ENCODE results near the gene ADAMTSL2.

Gene ADAMTSL2

DNA sequence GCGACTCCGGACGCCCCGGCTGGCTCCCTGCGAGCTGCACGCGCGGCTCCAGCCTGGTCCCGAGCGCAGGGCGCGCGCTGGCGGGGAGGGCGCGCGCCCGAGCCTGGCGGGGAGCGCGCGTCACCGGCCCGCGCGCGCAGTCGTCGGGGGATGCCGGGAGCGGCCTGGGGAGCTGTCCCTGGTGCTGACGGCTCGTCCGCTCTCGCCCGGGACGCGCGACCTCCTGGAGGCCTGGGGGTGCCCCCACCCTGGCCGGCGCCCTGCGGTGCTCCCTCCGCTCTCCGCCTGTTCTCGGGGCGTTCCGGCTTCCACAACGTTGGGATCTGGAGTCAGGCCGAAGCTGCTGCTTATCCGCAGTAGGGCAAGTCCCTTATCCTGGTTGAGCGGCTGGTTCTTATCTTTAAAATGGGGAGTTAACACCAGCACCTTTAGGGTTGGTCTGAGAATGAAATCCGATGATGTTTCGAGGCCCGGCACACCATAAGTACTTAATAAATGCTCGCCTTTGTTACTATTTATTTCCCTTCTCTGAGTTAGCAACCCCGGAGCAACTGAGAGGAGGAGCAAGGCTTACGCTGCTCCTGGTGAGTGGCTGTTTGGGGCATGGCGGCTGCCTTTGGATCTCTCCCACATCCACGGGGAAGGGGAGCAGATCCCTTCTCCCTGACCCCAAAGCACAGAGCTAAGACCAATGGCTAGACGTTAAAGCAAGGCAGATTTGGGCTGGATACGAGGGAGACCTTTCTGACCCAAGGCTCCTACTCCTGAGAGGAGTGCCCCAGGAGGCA, 75.0 kb downstream of the ADAMTSL2 start, which contains the start of gene FAM163B:
TSS of gene FAM163B (minus strand) at position 79 of the 788 bp plus-strand sequence. CDS start 29,166 bp downstream, outside the sequence.
- DNase-seq: no peak

DNA sequence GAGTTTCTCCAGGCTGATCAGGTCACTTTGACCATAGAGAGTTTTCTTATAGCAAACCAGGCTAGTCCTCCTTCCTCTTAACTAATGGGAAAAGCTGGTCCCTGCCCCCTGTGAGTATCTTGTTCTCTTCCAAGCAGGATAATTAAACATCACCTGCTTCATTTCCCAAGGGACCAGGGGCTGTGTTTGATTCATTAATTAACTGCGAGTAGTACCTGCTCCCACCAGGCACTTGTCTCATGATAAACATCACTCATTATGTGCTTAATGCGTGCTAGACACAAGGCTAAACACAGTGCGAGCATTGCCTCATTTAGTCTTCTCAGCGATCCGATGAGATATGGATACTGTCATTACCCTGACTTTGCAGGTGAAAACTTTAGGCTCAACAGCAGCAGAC, 76.3 kb downstream of the ADAMTSL2 start:
- DNase-seq: no peak

DNA sequence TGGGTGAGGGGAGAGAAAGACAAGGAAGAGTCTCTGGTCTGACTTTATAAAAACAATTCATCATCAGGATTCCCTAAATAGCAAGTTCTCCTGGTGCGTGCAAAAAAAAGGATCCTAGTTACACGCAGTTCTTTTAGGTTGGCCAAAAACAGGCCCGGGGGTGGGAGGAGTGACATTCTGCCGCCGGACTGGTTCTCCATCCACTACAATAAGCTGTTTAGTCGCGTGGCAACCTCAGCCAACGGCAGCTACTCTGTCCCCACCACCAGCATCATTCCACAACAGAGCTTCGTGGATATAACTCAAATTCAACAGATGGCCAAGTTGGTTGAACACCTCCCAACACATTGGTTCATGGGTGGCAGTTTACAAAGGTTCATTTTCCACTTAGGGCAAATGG, 77.5 kb downstream of the ADAMTSL2 start:
- DNase-seq: no peak

DNA sequence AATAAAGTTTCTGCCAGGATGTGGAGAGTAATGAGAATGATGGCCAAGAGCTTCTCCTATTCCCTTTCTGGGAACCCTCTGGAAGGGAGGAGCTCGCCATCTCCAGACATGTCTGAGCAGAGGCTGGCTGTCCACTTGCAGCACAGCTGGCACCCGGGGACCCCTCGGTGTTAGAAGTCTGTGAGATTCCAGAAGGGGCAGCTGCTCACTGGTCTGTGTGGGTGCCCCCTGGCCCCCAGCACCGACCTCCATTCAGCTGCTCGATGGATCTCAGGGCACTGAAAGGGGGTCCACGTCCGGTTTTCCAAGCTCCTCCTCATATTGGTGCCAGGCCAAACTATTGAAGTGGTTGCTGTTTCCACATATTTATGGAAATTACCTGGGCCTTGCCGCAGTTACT, 78.3 kb downstream of the ADAMTSL2 start:
- DNase-seq: no peak

DNA sequence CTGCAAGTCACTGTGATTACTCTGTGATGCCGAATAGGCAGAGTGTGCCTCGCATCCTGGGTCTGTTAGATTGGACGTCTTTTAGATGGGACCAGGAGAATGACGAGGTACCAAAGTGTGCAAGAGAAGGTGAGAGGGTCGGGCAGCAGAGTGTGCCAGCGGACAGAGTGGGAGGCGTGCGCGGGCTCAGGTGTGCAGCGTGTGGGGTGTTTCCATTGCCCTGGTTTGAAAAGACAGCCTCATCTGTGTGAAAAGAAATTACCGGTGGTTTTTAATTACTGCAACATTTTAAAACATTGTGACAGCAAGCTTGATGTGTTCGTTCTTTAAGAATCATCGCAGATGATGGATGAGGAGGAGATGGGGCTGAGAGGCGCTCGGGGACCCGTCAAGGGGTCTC, 78.9 kb downstream of the ADAMTSL2 start:
- no peak for DNase-seq

DNA sequence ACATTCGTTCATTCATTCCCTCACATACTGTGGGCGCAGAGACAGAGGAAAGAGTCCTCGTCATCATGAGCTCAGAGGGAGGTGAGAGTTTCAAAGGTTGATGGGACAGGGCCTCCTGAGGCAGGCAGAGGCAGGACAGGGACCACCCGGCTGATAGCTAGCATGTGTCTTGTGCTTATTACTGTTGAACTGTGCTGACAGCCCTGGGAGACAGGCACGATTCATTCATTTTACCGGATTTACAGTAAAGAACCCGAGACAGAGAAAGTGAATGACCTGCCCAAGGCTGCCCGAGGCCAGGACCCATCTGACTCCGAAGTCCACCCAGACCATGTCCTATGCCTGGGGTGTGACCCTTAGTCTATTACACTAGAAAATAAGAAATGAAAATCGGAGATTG, 79.6 kb downstream of the ADAMTSL2 start:
- DNase-seq: no peak

DNA sequence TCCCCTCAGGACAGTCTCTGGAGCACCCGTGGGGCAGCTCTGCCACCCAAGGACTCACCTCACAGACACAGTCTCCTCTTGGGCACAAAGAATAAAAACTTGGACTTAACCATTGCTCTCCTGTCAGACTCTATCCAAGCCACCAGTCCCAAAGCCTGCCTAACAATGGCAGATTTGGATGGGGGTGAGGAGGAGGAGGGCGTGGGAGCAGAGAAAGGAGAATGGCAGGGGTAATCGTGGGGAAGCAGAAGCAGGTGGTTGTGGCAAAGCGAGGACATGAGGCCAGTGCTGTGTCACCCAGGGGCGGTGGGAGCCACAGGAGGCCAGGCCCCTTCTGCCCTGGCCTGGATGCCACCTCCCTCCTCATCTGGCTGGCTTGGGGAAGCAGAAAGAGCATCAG, 80.2 kb downstream of the ADAMTSL2 start:
- no peak for DNase-seq

DNA sequence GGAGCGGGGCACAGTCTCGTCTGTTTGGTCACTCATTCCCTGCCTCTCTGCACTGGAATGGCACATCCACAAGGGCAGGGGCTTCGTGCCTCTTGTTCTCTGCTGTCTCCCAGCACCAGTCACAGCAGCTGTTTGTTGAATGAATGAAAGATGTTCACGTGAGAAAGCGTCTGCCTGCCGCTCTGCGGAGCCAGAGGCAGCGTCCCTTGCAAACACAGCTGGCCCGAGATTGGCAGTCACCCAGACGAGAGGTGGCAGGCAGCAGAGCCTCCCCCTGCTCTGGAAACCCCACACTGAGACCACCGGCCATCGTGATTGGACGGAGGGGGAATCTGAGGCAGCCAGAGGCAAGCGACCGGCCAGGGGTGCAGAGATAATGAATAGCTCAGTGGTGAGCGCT, 80.7 kb downstream of the ADAMTSL2 start:
- DNase-seq: no peak

DNA sequence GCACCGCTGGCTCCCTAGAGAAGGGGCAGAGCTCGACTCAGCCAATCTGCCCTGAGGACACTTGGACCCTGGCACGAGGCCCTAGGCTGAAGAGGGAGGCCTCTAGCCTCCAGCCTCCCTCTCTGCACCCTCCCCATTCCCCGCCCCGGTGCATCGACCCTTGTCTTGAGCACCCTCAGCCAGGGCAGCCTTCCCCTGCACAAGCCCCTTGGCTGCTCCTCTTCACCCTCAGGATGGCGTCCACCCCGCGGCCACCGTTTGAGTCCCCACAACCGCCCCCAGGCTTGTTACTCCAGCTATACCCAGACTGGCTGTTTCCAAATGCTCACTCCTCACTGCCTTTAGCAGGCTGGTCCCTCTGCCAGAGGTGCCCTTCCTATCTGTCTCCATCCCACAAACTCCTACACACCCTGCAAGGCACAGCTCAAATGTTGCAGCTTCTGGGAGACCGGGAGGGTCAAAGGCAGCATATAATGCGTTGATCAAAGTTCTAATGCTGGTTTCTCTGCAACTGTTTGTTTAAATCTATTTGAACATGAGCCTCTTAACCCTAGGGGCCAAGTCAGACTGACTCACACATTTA, 81.2 kb downstream of the ADAMTSL2 start:
- no peak for DNase-seq

DNA sequence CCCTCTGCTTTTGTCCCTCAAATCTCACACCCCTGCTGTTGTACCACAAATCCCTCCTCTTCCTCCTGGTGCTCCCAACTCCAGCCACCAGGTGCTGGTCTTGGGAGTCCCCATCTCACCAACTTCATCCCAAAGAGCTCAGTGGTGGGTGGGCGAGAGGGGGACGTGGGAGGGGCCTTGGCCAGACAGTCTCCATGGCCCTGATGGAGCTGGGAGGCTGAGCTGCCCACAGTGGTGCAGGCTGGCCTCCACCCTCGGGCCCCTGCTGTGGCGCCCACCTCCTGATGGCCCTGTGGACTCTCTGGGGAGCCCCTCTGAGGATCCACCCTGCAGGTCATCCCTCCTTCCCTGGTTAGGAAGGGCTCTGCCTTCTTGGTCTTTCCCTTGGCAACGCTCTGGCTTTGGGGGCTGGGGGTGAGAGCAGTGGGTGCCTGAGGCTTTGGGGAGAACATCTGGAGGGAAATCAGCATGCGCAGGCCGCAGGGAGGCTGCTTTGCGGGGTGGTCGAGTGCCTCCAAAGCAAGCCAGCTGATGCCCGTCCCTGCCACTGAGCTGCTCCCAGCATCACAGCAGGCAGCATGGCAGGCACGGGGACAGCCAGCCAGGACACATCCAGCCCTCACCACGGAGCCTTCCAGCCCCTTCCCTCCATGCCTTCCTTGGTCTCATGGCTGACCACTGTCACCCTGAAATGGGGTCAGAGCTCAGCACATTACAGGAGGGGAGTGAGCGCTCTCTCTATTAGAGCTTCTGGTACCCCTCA, 82.3 kb downstream of the ADAMTSL2 start:
- DNase-seq: no peak

DNA sequence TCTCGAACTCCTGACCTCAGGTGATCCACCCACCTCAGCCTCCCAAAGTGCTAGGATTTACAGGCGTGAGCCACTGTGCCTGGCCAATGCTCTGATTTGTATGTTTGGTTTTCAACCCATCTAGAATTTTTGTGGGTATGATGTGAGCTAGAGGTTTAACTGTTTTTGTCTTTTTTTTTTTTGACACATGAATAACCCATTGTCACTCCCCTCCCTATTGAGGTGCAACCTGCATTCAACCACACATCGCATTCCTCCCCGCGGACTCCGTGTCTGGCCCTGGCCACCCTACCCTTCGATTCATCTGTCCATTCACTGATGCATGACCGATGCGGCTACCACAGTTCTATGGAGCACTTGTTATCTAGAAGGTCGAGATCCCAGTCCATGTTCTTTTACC, 84.2 kb downstream of the ADAMTSL2 start:
- no peak for DNase-seq

DNA sequence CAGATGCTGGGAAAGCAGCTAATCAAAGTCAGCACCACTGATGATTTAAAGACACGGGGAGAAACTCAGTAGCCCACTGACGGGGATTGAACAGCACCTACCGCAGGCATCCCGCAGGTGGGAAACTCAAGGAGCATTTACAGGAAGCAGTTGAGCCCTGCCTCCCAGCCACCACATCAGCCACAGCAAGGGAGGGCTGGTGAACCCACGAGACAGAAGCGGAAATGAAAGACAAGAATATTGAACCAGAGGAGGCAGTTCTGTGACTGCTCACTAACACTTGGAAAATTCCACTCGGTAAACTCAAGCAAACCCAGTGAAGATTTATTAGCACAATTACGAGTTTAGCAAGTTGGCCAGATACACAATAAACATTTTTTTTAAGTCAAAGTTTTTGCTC, 85.3 kb downstream of the ADAMTSL2 start:
- peak; percentile 8 for DNase-seq

DNA sequence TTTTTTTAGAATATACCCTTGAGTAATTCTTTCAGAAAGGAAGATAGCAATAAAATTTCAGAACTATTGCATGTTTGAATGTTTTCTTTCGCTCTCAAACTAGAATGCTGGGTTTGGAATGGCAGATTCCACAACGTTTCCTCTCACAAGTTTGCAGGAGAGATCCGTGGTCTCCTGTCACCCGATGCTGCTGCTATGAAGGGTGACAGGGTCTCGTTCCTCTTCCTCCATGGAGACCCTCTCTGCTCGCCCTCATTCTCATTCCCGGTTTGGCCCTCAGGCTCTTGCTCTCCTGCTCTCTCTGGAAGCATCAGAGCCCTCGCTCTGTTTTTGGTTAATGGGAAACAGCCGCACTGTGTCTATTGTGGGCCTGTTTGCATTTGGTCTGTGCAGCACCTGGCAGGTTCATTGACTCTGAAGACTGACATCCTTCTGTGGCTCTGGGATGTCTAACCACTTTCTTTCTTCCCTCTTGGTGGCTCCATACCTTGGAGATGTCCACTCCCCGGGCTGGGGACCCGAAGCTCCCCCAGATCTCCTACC, 87.3 kb downstream of the ADAMTSL2 start:
- no peak for DNase-seq

DNA sequence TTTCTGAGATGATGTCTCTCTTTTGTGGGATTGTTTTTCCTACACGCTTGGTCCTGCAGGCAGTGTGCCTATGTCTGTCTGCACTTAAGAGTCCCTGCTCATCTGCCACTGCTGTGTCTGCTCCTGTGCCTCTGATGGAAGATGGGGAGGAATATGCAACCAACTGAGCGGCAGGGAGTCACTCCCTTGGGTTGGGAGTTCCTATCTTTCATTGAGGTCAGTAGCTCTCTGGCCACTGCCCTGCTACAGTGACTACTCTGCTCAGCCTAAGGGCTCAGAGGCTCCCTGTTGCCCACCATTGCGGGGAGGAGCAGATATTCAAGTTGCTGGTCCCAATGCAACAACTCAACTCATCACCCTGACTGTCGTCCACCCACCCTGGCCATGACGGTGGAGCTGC, 88.1 kb downstream of the ADAMTSL2 start:
- no peak for DNase-seq
